NCI-H2081 treated with DMSO at 0.1 percent for 48 hours (cell line): Measurements from ENCODE around the gene ZIM2.
"Not testable (repeated sequence)": the region's sequence is repeated elsewhere in the genome, so short reads cannot be mapped to it uniquely, and the experiment has no call there.

Experiments
- DNase-seq: peaks from one replicate; lab custom pipeline; 2025; lab: John Stamatoyannopoulos, UW

ZIM2 gene

GRCh38 chr19:56840451-56841192 lies at the start of gene ZIM2, which contains the start of gene PEG3:
ZIM2 (minus strand) TSS chr19:56840726; CDS start chr19:56824277, 16,449 bp downstream.
PEG3 (minus strand) TSS chr19:56840726; CDS start chr19:56824655, 16,071 bp downstream.
- DNase-seq = no peak

- no peak for DNase-seq
Observed at GRCh38 chr19:56885173-56885985, 44.9 kb upstream of the ZIM2 start.

GRCh38 chr19:56884441-56884840 lies 43.9 kb upstream of the ZIM2 start:
- DNase-seq = no peak

GRCh38 chr19:56880592-56881190 lies 40.2 kb upstream of the ZIM2 start:
- no peak for DNase-seq

GRCh38 chr19:56877069-56877715 lies 36.7 kb upstream of the ZIM2 start:
- no peak for DNase-seq

GRCh38 chr19:56875717-56876116 lies 35.2 kb upstream of the ZIM2 start:
- DNase-seq = no peak

- no peak for DNase-seq
Observed at GRCh38 chr19:56874530-56874929, 34.0 kb upstream of the ZIM2 start.

- DNase-seq = no peak
Observed at GRCh38 chr19:56873493-56873892, 33.0 kb upstream of the ZIM2 start.

GRCh38 chr19:56869886-56870285 lies 29.4 kb upstream of the ZIM2 start:
- no peak for DNase-seq

GRCh38 chr19:56868446-56868845 lies 27.9 kb upstream of the ZIM2 start:
- no peak for DNase-seq

- no peak for DNase-seq
Observed at GRCh38 chr19:56866538-56866937, 26.0 kb upstream of the ZIM2 start.

GRCh38 chr19:56864443-56865125 lies 24.1 kb upstream of the ZIM2 start:
- DNase-seq = no peak

GRCh38 chr19:56862741-56863140 lies 22.2 kb upstream of the ZIM2 start:
- no peak for DNase-seq

GRCh38 chr19:56860409-56860808 lies 19.9 kb upstream of the ZIM2 start:
- DNase-seq = not testable (repeated sequence)

GRCh38 chr19:56858026-56858425 lies 17.5 kb upstream of the ZIM2 start:
- DNase-seq = no peak

GRCh38 chr19:56856822-56857221 lies 16.3 kb upstream of the ZIM2 start:
- no peak for DNase-seq

- not testable (repeated sequence) for DNase-seq
Observed at GRCh38 chr19:56852361-56852760, 11.8 kb upstream of the ZIM2 start.

- no peak for DNase-seq
Observed at GRCh38 chr19:56848166-56848565, 7.6 kb upstream of the ZIM2 start.

- DNase-seq = no peak
Observed at GRCh38 chr19:56842412-56842811, 1.9 kb upstream of the ZIM2 start.

GRCh38 chr19:56841193-56841543 lies 642 bp upstream of the ZIM2 start:
- DNase-seq = no peak

GRCh38 chr19:56839652-56840450 lies 675 bp downstream of the ZIM2 start:
- DNase-seq = no peak
